ENCODE data around the gene PTPRZ1. TPM values are rescaled to one million over a fixed set of nuclear protein-coding genes. Genes with fewer than 3 reads are reported as not detected.

PTPRZ1 gene
- total and polyA plus RNA-seq, 2 of the 8 experiments (the other 6 are each of a cell fraction or from before 2014, with no cell fraction given), result 112 to 135 TPM

Small RNA genes lying within 50 kb of the gene (small RNA-seq; reads per million reads assigned to genes)
- not detected for gene RNU7-154P (ENCODE audit: insufficient read depth)

Measured in H1 (cell line).